ENCODE data around the gene SH3RF3.

SH3RF3 gene

GRCh38 chr2:109476641-109477441 lies 347.8 kb downstream of the SH3RF3 start:
- no peak for DNase-seq (ENCODE audit: low read depth)

- no peak for DNase-seq (ENCODE audit: low read depth)
Measured at GRCh38 chr2:109478906-109479493, 350.0 kb downstream of the SH3RF3 start.

DNA sequence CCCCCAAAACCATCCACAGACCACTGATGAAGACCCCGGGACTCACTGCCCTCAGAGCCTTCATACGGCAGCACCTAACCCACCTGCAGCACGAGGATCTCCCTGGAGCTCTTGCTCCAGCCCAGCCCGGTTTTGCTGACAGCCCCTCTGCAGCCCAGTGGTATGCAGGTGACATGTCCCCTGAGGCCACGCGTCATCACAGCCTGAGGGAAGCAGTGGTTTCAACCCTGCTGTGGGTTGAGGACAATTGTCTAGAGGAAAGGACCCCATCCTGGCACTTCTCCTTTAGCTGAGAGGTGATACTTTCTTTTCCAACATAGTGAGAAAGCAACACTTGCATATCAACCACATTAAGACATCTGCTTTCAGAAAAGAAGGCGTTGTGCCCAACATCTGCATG lies 350.8 kb downstream of the SH3RF3 start:
- no peak for DNase-seq (ENCODE audit: low read depth)

GRCh38 chr2:109480486-109481195 lies 351.6 kb downstream of the SH3RF3 start:
- DNase-seq (ENCODE audit: low read depth) = no peak

GRCh38 chr2:109481196-109481555 lies 352.2 kb downstream of the SH3RF3 start:
- no peak for DNase-seq (ENCODE audit: low read depth)

DNA sequence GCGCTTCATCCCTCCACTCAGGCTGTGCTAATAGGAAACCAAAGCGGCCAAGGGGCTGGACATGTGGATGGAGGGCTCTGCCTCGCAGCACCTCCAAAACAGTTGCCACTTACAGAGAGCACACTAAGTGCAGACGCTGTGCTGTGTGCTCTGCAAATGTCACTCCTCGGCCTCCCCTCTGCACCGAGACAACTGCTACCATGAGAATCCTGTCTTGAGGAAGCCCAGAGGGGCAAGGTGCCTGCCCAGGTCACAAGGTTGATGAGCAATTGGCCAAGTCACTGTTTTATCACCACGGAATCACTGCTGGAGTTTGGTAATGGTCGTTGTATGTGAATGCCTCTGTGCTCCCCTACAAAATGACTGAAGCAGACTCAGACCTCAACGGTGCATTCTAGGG lies 352.6 kb downstream of the SH3RF3 start:
- no peak for DNase-seq (ENCODE audit: low read depth)

GRCh38 chr2:109482361-109482861 lies 353.4 kb downstream of the SH3RF3 start:
- DNase-seq (ENCODE audit: low read depth) = no peak

DNA sequence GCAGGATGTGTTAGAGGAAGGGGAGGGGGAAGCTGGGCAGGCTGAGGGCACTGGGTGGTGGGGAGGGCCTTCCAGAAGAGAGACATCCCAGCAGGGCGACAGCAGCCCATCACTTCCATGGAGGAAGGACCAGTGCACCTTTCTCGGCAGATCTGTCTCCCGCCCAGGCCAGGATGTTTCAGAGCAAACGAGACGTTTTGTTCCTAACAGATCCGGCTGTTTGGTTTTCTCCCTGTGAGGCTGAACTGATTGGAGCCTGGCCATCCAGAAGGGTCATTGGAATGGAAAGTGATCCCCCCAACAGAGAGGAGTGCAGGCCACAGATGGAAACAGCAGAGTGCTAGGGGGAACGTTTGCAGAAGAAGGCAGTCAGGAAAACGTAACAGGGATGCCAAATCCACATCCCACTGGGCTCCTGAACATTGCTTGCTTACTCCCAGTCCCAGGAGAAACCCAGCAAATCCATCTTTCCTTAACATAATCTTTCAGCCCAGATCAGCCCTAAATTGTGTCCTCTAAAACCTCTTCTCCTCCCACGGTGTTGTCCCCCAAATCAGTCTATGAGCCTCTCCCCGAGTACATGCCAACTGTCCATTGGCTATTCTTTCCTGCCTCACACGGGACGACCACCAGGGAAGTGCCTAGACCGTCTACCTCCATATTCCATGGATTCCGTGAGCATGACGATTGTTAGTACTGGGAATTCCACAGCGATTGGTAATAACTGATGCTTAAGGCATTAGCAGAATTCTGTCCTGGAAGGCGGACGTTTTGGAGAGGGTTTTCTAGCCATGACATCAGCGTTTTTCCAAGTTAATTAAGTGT lies 357.9 kb downstream of the SH3RF3 start:
- no peak for DNase-seq (ENCODE audit: low read depth)

- DNase-seq (ENCODE audit: low read depth) = no peak
Measured at GRCh38 chr2:109487536-109487869, 358.5 kb downstream of the SH3RF3 start.

- no peak for DNase-seq (ENCODE audit: low read depth)
Measured at GRCh38 chr2:109487871-109488655, 359.1 kb downstream of the SH3RF3 start.

DNA sequence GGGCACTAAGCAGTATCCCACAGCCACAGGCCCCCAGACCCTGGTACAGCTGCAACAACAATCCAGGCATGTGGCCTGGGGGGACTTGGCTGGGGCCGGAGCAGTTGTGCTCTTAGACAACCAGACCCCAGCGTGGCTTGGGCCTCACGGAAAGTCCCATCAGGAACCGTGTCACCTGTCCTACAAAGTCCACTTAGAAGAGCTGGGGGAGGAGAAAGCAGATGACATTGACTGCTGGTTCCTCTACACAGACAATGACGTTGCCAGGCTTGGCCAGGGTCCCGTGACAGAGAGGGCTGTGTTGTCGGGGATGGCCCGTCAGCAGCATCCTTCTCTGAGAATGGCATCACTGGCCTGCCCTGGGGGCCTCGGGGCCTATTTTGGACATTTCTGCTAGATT lies 360.3 kb downstream of the SH3RF3 start:
- DNase-seq (ENCODE audit: low read depth) = no peak

DNA sequence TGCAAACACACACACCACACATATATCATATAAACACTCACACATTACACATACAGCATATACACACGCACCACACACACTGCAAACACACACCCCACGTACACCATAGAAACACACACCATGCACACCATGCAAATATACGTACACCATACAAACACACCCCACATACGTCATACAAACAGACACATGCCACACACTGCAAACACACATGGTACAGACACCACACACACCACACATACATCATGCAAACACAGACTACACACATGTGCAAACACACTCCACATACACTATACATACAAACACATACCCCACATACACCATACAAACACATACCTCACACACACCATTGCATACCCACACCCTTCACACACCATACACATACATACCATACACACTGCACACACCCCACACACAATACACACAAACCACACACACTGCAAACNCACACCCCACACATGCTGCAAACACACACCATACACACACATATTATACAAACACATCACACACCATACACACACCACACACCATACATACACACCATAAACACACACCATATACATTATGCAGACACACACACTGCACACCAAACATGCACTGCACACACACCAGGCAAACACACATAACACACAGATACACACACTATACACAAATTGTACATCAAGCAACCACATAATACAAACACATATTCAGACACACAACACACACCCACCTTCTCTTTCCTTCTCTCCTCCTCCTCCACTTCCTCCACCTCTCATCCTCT lies 364.4 kb downstream of the SH3RF3 start:
- DNase-seq (ENCODE audit: low read depth) = no peak

DNA sequence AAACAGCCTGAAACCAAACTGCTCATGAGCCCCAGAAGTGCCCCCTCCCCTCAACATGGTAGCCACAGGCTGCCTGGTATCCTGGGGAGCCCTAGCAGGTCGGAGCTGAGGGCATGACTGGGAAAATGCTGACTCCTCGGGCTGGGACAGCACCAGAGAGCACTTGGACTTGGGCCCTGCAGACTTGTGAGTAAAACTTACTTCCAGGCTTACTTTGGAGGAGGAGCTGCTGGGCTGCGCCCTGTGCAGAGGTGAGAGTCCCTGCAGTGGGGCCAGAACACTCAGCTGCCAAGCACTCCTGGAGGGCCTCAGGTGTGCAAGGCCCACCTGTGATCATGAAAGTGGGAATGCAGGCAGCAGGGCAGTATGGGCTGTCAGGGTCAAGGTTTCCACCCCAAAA lies 365.3 kb downstream of the SH3RF3 start:
- no peak for DNase-seq (ENCODE audit: low read depth)

DNA sequence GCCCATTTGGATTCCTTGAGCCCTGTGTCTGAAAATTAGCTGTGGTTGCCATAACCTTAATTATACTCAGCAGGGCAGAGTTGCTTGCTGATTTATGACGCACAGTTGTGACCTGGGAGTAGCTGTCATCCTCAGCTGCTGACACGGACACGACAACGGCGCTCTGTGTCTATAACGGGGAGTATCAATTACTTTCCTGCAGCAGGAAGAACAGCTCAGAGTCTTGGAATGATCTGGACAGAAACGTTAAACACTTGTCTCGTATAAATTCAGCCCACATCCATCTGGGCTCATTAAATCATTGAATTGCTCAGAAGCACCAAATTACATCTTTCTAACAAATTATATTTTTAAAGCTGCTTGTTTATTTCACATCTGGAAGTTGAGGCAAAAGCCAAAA lies 368.5 kb downstream of the SH3RF3 start:
- DNase-seq (ENCODE audit: low read depth) = no peak

DNA sequence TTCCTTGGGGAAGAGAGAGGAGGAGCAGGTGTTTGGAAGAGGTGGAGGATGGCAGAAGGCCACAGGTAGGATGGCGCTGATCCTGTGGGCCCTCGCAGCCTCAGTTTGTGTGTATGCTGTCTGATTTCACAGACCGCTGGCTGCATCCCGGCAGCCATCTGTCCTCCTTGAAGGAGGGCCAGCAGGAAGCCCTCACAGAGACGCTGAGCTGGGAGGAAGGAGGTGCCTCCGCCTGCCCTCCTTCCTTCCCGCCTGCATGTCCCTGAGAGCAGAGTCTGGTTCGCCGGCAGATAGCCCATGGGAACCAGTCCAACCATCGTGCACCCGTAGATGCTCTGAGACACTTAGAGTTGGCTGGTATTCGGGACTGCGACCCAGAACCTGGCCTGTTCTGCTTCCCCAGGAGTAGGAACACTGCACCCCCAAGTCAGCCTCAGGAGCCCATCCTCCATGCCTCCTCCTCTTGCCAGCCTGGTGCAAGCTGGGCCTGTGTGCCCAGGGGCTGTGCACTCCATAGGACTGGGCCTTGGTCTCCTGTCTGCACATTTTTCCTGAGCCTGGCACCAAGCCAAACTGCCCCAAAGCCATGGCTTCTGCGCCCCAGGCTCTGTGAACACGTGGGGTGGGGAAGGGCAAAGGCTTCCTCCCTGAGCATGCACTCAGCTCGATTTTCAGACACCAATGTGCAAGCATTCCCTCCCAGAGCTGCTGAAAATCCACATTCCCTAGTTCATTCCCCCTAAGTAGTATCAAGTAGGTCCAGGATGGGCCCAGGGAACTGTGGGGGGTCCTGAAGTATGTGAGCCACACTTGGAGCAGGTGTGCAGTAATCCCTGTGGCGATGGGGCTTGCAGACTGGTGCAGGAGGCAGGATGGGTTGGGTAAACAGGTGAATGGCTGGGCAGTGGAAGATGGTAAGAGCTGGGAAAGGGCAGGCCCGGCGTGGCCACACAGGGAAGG lies 369.2 kb downstream of the SH3RF3 start:
- DNase-seq (ENCODE audit: low read depth) = no peak

- DNase-seq (ENCODE audit: low read depth) = no peak
Measured at GRCh38 chr2:109498906-109499305, 369.9 kb downstream of the SH3RF3 start.

GRCh38 chr2:109499566-109499965 lies 370.6 kb downstream of the SH3RF3 start:
- no peak for DNase-seq (ENCODE audit: low read depth)

GRCh38 chr2:109500910-109501309 lies 371.9 kb downstream of the SH3RF3 start:
- no peak for DNase-seq (ENCODE audit: low read depth)

GRCh38 chr2:109501461-109501860 lies 372.5 kb downstream of the SH3RF3 start:
- DNase-seq (ENCODE audit: low read depth) = no peak

DNA sequence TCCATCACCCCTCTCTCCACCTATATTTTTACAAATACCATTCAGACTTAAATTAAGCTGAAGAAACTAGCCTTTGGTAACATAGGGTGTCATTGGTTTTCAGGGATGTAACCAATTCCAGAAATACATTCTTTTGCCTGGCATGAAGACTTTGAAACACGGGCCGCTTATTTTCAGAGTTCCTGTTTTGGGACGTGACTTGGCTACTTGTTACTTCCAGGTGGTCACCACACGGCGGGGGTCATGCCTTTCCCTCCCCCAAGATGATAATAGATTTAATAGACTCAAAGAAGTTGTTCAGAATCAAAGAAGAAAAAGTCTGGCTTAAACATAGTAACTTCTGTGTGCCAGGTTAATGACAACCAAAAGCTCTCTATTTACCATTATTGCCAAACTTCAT lies 374.2 kb downstream of the SH3RF3 start:
- DNase-seq (ENCODE audit: low read depth) = no peak
